Stomach (tissue), 4 donors: ENCODE results near the gene RGS7.

Experiments
- CTCF ChIP-seq, 7 experiments: fragments of 450-650 bp in 4 of 7; fragments of 200-600 bp in 3 of 7; sonication (generic) in 3 of 7; IDR thresholded peaks; one replicate each; pipeline ENCODE4 v1.5.1; 2016 to 2019; ENCODE audit warnings: antibody characterized with exemption in 7 of 7, control low read depth in 2 of 7, mild to moderate bottlenecking in 1 of 7
- EP300 ChIP-seq: sonication (generic); formaldehyde crosslinking; IDR thresholded peaks from one replicate; pipeline ENCODE4 v1.6.1; 2017; ENCODE audit warnings: antibody characterized with exemption
- POLR2A ChIP-seq, 4 donors: fragments of 450-650 bp; IDR thresholded peaks; one replicate each; pipeline ENCODE4 v1.6.1; 2016; ENCODE audit warnings: antibody characterized with exemption in 4 of 4, control low read depth in 2 of 4, mild to moderate bottlenecking in 1 of 4, moderate library complexity in 1 of 4
- POLR2AphosphoS5 ChIP-seq, 3 donors: sonication (generic); formaldehyde crosslinking; IDR thresholded peaks; one replicate each; pipeline ENCODE4 v1.6.1; 2016; ENCODE audit warnings: antibody characterized with exemption in 3 of 3

GRCh38 chr1:241157435-241157834 lies 199.6 kb downstream of the RGS7 start:
- TF ChIP-seq POLR2AphosphoS5 (IDR thresholded peaks at IDR 0.05): no peak
- no peak for TF ChIP-seq POLR2A (IDR thresholded peaks at IDR 0.05)
- no peak for TF ChIP-seq CTCF (IDR thresholded peaks at IDR 0.05)
- no peak for TF ChIP-seq EP300
